ENCODE results near the gene TMEM132A. TPM values are rescaled to one million over a fixed set of nuclear protein-coding genes. Genes with fewer than 3 reads are reported as not detected.

TMEM132A gene
- total and polyA plus RNA-seq, 2 of the 13 experiments (the other 11 are each of a cell fraction or from before 2014, with no cell fraction given): 11.1 to 32.9 TPM

GRCh38 chr11:60918251-60918938 is 5.9 kb upstream of the TMEM132A start:
- Histone ChIP-seq H2AFZ (ENCODE audit: low read length) (no peak overlapping the region), H3K9me3 (ENCODE audit: low read length) (no peaks in the 10 kb centered on the region), H3K4me2 (ENCODE audit: low read depth, low read length) (no peak overlapping the region), H3K27me3 (ENCODE audit: control insufficient read depth in 1 of 2, insufficient read depth in 2 of 2, low read length in 2 of 2) (no peaks in the 10 kb centered on the region; a peak in 1 of 5 replicates), H3K9ac (ENCODE audit: insufficient read depth, low read depth, low read length) (no peak overlapping the region), H4K20me1 (ENCODE audit: insufficient read depth, low read length) (no peaks in the 10 kb centered on the region), H3K4me1 (ENCODE audit: insufficient read depth, low read length) (peaks cover 23% of the 10 kb centered on the region), H3K4me3 (replicated peaks in 1 of 3; ENCODE audit: insufficient read depth in 1 of 3, low read depth in 2 of 3, low read length in 3 of 3) (no peak overlapping the region), H3K27ac (ENCODE audit: extremely low read length, insufficient read depth, low read length) (no peak overlapping the region), H3K36me3 (replicated peaks in 1 of 2; ENCODE audit: control insufficient read depth in 1 of 2, insufficient read depth in 2 of 2, low read length in 2 of 2) (peaks cover 0 to 7% of the 10 kb centered on the region in 2 experiments; a peak in 3 of 5 replicates), H3K79me2 (ENCODE audit: insufficient read depth, low read length) (no peaks in the 10 kb centered on the region)
- FAIRE-seq (no peak), DNase-seq (ENCODE audit: low spot score) (no peak), ATAC-seq (no peak)
- WGBS (ENCODE audit: low lambda C conversion rate): 78% methylated on average over 4 of the region's 4 CpGs
- TF ChIP-seq ZSCAN31 (CRISPR knock-in tag; IDR thresholded peaks at IDR 0.05; ENCODE audit: low read depth): no peak
- TF ChIP-seq NONO (IDR thresholded peaks at IDR 0.05): no peak
- no peak for TF ChIP-seq NONO (CRISPR knock-in tag; conservative IDR thresholded peaks at IDR 0.05)
- TF ChIP-seq MEIS1 (CRISPR knock-in tag; IDR thresholded peaks at IDR 0.05; ENCODE audit: borderline replicate concordance): no peak
- no peak for TF ChIP-seq SNAPC2 (CRISPR knock-in tag; IDR thresholded peaks at IDR 0.05)
- TF ChIP-seq ZZZ3 (CRISPR knock-in tag; IDR thresholded peaks at IDR 0.05; ENCODE audit: borderline replicate concordance): no peak
- no peak for TF ChIP-seq MAX (IDR thresholded peaks at IDR 0.05)
- no peak for TF ChIP-seq HHEX (CRISPR knock-in tag; IDR thresholded peaks at IDR 0.05)
- TF ChIP-seq ZC3H13 (CRISPR knock-in tag; IDR thresholded peaks at IDR 0.05): no peak
- no peak for TF ChIP-seq POLR2A (IDR thresholded peaks at IDR 0.05; ENCODE audit: insufficient read depth in 1 of 2, low read depth in 2 of 2, low read length in 2 of 2)
- TF ChIP-seq DR1 (CRISPR knock-in tag; IDR thresholded peaks at IDR 0.05): no peak
- no peak for TF ChIP-seq ARNTL (CRISPR knock-in tag; IDR thresholded peaks at IDR 0.05)
- no peak for TF ChIP-seq ZNF589 (CRISPR knock-in tag; conservative IDR thresholded peaks at IDR 0.05)
- TF ChIP-seq SNRNP70 (IDR thresholded peaks at IDR 0.05; ENCODE audit: low read depth, low read length): no peak
- TF ChIP-seq EZH2 (conservative IDR thresholded peaks at IDR 0.05; ENCODE audit: low read depth, low read length): no peak
- TF ChIP-seq NR0B2 (CRISPR knock-in tag; IDR thresholded peaks at IDR 0.05): no peak
- TF ChIP-seq, protein P1, sequence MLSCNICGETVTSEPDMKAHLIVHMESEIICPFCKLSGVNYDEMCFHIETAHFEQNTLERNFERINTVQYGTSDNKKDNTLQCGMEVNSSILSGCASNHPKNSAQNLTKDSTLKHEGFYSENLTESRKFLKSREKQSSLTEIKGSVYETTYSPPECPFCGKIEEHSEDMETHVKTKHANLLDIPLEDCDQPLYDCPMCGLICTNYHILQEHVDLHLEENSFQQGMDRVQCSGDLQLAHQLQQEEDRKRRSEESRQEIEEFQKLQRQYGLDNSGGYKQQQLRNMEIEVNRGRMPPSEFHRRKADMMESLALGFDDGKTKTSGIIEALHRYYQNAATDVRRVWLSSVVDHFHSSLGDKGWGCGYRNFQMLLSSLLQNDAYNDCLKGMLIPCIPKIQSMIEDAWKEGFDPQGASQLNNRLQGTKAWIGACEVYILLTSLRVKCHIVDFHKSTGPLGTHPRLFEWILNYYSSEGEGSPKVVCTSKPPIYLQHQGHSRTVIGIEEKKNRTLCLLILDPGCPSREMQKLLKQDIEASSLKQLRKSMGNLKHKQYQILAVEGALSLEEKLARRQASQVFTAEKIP (CRISPR knock-in tag; IDR thresholded peaks at IDR 0.05; ENCODE audit: borderline replicate concordance): no peak
- TF ChIP-seq FOSL1 (CRISPR knock-in tag; IDR thresholded peaks at IDR 0.05; ENCODE audit: borderline replicate concordance): no peak
- TF ChIP-seq, protein P2, sequence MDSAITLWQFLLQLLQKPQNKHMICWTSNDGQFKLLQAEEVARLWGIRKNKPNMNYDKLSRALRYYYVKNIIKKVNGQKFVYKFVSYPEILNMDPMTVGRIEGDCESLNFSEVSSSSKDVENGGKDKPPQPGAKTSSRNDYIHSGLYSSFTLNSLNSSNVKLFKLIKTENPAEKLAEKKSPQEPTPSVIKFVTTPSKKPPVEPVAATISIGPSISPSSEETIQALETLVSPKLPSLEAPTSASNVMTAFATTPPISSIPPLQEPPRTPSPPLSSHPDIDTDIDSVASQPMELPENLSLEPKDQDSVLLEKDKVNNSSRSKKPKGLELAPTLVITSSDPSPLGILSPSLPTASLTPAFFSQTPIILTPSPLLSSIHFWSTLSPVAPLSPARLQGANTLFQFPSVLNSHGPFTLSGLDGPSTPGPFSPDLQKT (CRISPR knock-in tag; IDR thresholded peaks at IDR 0.05; ENCODE audit: borderline replicate concordance): no peak
- in situ Hi-C loops (cut with HindIII; ENCODE audit: extremely low pct_ligation_motif_present, low pct_unique_long_range_greater_than_20kb) (no loop called here), intact Hi-C loops (cut with micrococcal nuclease; ENCODE audit: unreplicated experiment) (no loop called here)
- ChIA-PET POLR2A (no interaction called here), CTCF (ENCODE audit: low intra/inter-chr PET ratio, low total read pairs) (no interaction called here)
- BruUV-seq (replicated peaks): no TSS peak
